ENCODE results near the gene IGF1. TPM values are rescaled to one million over a fixed set of nuclear protein-coding genes. Genes with fewer than 3 reads are reported as not detected.

IGF1 gene
- total and polyA plus RNA-seq, 4 experiments from 2014 or later, result not detected

DNA sequence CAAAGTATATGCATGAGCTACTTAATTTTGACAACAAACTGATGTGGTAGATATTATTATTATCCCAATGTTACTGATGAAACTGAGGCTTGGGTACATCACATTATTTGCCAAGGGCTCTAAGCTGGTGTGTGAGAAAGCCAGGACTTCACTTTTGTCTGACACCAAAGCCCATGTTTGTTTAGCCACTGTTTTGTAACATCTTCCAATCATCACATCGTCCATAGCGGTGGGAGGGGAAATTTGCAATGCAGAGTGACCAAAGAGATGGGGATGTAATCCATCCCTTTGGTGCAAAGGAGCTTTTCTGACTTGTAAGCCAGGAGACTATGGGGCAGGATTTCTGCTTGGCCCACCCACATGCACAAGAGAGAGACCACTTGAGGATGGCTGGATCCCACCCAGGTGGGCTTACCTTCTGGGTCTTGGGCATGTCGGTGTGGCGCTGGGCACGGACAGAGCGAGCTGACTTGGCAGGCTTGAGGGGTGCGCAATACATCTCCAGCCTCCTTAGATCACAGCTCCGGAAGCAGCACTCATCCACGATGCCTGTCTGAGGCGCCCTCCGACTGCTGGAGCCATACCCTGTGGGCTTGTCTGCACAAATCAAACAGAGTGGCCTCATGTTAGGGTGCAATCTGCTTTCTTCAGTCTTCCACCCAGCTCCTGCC, 61.1 kb downstream of the IGF1 start:
- no peak overlapping the region for H3K4me3 Mint-ChIP-seq
- H3K4me3 ChIP-seq (ENCODE audit: low read length in 2 of 2), result no peak overlapping the region
- H3K9me3 ChIP-seq (ENCODE audit: control insufficient read depth in 1 of 2, low read length in 2 of 2), result no peaks in the 10 kb centered on the region

DNA sequence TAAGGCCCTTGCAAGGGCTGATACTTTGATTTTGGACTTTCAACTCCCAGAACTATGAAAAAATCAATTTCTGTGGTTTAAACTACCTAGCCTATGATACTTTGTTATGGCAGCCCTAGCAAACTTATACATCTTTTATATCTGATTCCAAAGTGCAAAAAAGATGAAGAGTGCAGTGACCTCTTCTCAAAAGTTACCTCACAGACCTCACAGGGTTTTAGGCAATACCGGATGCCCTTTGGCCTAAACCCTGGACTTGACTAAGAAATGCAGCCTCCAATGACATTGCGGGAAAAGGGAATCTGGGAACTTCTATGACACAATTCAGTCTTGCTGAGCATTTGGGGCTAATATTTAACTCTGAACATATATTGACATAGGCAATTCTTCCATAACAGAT, 63.3 kb downstream of the IGF1 start:
- no peaks in the 10 kb centered on the region for H3K4me1 ChIP-seq (ENCODE audit: insufficient read depth, low read length)
- H3K27ac Mint-ChIP-seq, result no peak overlapping the region
- H3K9me3 ChIP-seq (ENCODE audit: control insufficient read depth in 1 of 2, low read length in 2 of 2), result no peaks in the 10 kb centered on the region
- no peak overlapping the region for H3K4me3 ChIP-seq (ENCODE audit: low read length in 2 of 2)
- DNase-seq, result no peak
- no peak overlapping the region for H3K27ac ChIP-seq (ENCODE audit: low read depth, low read length)
- POLR2A ChIA-PET (ENCODE audit: partially characterized antibody), result no interaction called here
- H3K36me3 Mint-ChIP-seq, result no peaks in the 10 kb centered on the region
- H3K4me3 Mint-ChIP-seq, result no peak overlapping the region
- H3K36me3 ChIP-seq (ENCODE audit: insufficient read depth, low read length), result no peaks in the 10 kb centered on the region
- intact Hi-C loops (cut with micrococcal nuclease), result no loop called here
- peaks cover 0 to 4% (median under 1%) of the 10 kb centered on the region in 8 donors for H3K9me3 Mint-ChIP-seq
- no peaks in the 10 kb centered on the region for H3K27me3 ChIP-seq (ENCODE audit: insufficient read depth, low read length)
- H3K4me1 Mint-ChIP-seq, result no peaks in the 10 kb centered on the region
- H3K27me3 Mint-ChIP-seq, result peaks cover 0 to 2% of the 10 kb centered on the region in 2 donors
- CTCF ChIA-PET (ENCODE audit: partially characterized antibody), result no interaction called here

More for the DNA sequence above, 61.1 kb downstream of the IGF1 start:
- DNase-seq, result no peak
- Histone ChIP-seq H3K4me1 (ENCODE audit: insufficient read depth, low read length) (no peaks in the 10 kb centered on the region), H3K36me3 (ENCODE audit: insufficient read depth, low read length) (no peaks in the 10 kb centered on the region), H3K27me3 (ENCODE audit: insufficient read depth, low read length) (no peaks in the 10 kb centered on the region), H3K27ac (ENCODE audit: low read depth, low read length) (no peak overlapping the region)
- intact Hi-C loops (cut with micrococcal nuclease), result no loop called here
- Mint-ChIP-seq H3K27me3 (peaks cover 0 to 2% of the 10 kb centered on the region in 2 donors), H3K27ac (no peak overlapping the region), H3K36me3 (no peaks in the 10 kb centered on the region), H3K4me1 (no peaks in the 10 kb centered on the region), H3K9me3 (peaks cover 0 to 3% (median 0%) of the 10 kb centered on the region in 8 donors)
- POLR2A ChIA-PET (ENCODE audit: partially characterized antibody), result no interaction called here
- CTCF ChIA-PET (ENCODE audit: partially characterized antibody), result no interaction called here

DNA sequence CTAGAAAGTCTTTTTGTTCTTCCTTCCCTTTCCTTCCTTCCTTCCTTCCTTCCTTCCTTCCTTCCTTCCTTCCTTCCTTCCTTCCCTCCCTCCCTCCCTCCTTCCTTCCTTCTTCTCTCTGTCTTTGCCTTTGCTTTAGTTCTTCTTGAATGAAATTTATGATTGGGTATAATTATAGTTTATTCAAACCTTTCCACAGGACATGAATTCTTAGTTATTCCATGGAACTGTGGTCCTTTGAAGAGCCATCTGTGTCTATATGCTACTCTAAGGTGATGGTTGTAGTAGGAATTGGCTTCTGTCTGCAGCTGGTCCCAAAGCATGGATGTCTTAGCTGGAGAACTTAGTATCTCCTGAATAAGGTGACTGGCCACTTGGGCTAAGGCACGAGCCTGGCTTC, 64.8 kb downstream of the IGF1 start:
- Histone ChIP-seq H3K36me3 (ENCODE audit: insufficient read depth, low read length) (no peaks in the 10 kb centered on the region), H3K4me3 (ENCODE audit: low read length in 2 of 2) (no peak overlapping the region), H3K27ac (ENCODE audit: low read depth, low read length) (no peak overlapping the region), H3K4me1 (ENCODE audit: insufficient read depth, low read length) (no peaks in the 10 kb centered on the region), H3K27me3 (ENCODE audit: insufficient read depth, low read length) (no peaks in the 10 kb centered on the region), H3K9me3 (ENCODE audit: control insufficient read depth in 1 of 2, low read length in 2 of 2) (no peaks in the 10 kb centered on the region)
- Mint-ChIP-seq H3K9me3 (peaks cover 0 to 4% (median 1%) of the 10 kb centered on the region in 8 donors), H3K27ac (no peak overlapping the region), H3K4me1 (no peaks in the 10 kb centered on the region), H3K27me3 (peaks cover 0 to 2% of the 10 kb centered on the region in 2 donors), H3K36me3 (no peaks in the 10 kb centered on the region), H3K4me3 (no peak overlapping the region)
- no peak for DNase-seq
- POLR2A ChIA-PET (ENCODE audit: partially characterized antibody), result no interaction called here
- intact Hi-C loops (cut with micrococcal nuclease), result no loop called here
- CTCF ChIA-PET (ENCODE audit: partially characterized antibody), result no interaction called here

DNA sequence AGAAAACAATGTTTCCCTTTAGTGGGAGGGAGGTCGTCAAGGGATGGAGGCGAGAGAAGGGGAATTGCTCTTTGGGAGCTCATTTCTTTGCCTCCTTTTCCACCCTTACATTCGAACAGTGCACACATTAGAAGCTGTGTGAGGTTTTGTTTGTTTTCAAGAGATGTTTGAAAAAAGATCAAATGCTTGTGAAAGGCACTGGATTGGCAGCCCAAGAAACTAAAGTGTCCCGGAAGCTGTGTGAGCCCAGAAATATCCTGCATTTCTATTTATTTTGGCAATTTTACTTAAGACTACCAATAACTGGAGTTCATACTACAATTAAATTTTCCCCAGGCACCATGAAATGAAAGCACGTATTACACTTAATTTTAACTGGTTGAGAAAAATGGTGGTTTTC, 67.0 kb downstream of the IGF1 start:
- intact Hi-C loops (cut with micrococcal nuclease), result no loop called here
- Mint-ChIP-seq H3K36me3 (no peaks in the 10 kb centered on the region), H3K4me3 (no peak overlapping the region), H3K4me1 (no peaks in the 10 kb centered on the region), H3K9me3 (peaks cover 0 to 4% (median 1%) of the 10 kb centered on the region in 8 donors), H3K27ac (no peak overlapping the region), H3K27me3 (peaks cover 2% of the 10 kb centered on the region in 2 donors)
- Histone ChIP-seq H3K27ac (ENCODE audit: low read depth, low read length) (no peak overlapping the region), H3K36me3 (ENCODE audit: insufficient read depth, low read length) (no peaks in the 10 kb centered on the region), H3K9me3 (ENCODE audit: control insufficient read depth in 1 of 2, low read length in 2 of 2) (no peaks in the 10 kb centered on the region), H3K4me3 (ENCODE audit: low read length in 2 of 2) (no peak overlapping the region), H3K4me1 (ENCODE audit: insufficient read depth, low read length) (no peaks in the 10 kb centered on the region), H3K27me3 (ENCODE audit: insufficient read depth, low read length) (no peaks in the 10 kb centered on the region)
- ChIA-PET CTCF (ENCODE audit: partially characterized antibody) (interaction anchor here (1.0 kb wide), 1 partner anchor 71 kb away, joined by 3 read pairs; no protein-coding TSS in a partner anchor), POLR2A (ENCODE audit: partially characterized antibody) (no interaction called here)
- DNase-seq, result no peak

DNA sequence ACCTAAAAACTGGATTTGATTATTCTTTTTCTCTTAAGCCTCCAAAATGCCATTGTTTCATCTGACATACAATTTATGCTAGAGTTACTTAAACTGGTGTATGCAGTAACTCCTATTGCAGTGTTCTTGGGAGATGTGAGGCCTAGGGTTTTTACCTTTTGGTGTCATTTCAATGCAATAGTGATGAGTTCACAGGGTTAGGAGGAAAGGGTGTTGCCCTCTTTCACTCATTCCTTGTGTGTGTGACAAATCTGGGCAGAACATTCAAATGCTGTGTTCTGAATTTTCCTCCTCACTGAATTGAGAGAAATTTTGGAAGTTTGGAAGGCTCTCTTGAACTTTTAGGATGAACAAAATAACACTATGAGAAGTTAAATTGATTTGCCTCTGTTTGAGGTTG, 69.9 kb downstream of the IGF1 start:
- no peak overlapping the region for H3K4me3 Mint-ChIP-seq
- intact Hi-C loops (cut with micrococcal nuclease), result no loop called here
- Histone ChIP-seq H3K4me3 (ENCODE audit: low read length in 2 of 2) (no peak overlapping the region), H3K27me3 (ENCODE audit: insufficient read depth, low read length) (no peaks in the 10 kb centered on the region), H3K9me3 (ENCODE audit: control insufficient read depth in 1 of 2, low read length in 2 of 2) (no peaks in the 10 kb centered on the region), H3K27ac (ENCODE audit: low read depth, low read length) (no peak overlapping the region), H3K36me3 (ENCODE audit: insufficient read depth, low read length) (no peaks in the 10 kb centered on the region), H3K4me1 (ENCODE audit: insufficient read depth, low read length) (no peaks in the 10 kb centered on the region)
- H3K9me3 Mint-ChIP-seq, result peaks cover 0 to 4% (median 0%) of the 10 kb centered on the region in 8 donors
- ChIA-PET CTCF (ENCODE audit: partially characterized antibody) (no interaction called here), POLR2A (ENCODE audit: partially characterized antibody) (no interaction called here)
- DNase-seq, result no peak
- no peaks in the 10 kb centered on the region for H3K4me1 Mint-ChIP-seq
- peaks cover 2 to 3% of the 10 kb centered on the region in 2 donors for H3K27me3 Mint-ChIP-seq
- H3K27ac Mint-ChIP-seq, result no peak overlapping the region
- no peaks in the 10 kb centered on the region for H3K36me3 Mint-ChIP-seq

DNA sequence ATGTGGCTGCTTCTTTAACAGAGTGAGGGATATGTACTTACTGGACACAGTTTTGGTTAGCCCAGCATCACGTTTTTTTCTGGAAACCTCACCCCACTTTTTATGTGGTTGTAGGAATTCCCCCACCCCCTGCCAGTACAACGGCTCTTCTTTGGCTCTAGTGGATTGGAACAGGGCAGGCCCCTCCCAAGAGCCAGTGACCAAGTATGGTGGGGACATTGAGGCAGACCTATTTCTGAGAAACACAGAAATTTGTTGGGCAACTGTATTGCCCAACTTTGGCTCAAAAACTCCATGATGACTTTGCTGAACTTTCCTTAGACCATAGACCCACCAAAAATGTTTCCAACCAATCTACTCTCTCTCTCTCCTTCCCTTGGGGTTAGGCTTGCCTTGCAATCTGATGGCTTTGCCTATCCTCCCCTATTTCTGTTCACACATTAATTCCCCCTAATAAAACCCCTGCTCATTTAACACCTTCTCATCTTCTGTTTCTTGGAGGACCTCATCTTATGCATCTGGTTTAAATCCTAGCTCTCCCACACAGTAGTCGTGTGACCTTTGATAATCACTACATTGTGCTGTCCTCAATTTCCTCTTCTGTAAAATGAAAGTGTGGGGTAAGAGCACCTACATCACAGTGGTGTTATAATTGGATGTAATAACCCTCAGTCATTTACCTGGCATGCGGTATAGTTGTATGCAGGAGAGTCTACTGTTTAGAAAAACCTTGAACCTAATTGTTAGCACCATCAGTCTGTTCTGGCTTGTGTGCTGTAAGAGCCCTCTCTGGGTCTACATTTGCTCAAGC, 71.7 kb downstream of the IGF1 start:
- Mint-ChIP-seq H3K9me3 (peaks cover 0 to 2% (median 0%) of the 10 kb centered on the region in 8 donors), H3K4me1 (no peaks in the 10 kb centered on the region), H3K36me3 (no peaks in the 10 kb centered on the region), H3K4me3 (no peak overlapping the region), H3K27ac (no peak overlapping the region), H3K27me3 (peaks cover 2 to 3% of the 10 kb centered on the region in 2 donors)
- Histone ChIP-seq H3K4me3 (ENCODE audit: low read length in 2 of 2) (no peak overlapping the region), H3K36me3 (ENCODE audit: insufficient read depth, low read length) (no peaks in the 10 kb centered on the region), H3K9me3 (ENCODE audit: control insufficient read depth in 1 of 2, low read length in 2 of 2) (no peaks in the 10 kb centered on the region), H3K27me3 (ENCODE audit: insufficient read depth, low read length) (no peaks in the 10 kb centered on the region), H3K27ac (ENCODE audit: low read depth, low read length) (no peak overlapping the region), H3K4me1 (ENCODE audit: insufficient read depth, low read length) (no peaks in the 10 kb centered on the region)
- POLR2A ChIA-PET (ENCODE audit: partially characterized antibody), result no interaction called here
- CTCF ChIA-PET (ENCODE audit: partially characterized antibody), result no interaction called here
- DNase-seq, result no peak
- intact Hi-C loops (cut with micrococcal nuclease), result no loop called here

DNA sequence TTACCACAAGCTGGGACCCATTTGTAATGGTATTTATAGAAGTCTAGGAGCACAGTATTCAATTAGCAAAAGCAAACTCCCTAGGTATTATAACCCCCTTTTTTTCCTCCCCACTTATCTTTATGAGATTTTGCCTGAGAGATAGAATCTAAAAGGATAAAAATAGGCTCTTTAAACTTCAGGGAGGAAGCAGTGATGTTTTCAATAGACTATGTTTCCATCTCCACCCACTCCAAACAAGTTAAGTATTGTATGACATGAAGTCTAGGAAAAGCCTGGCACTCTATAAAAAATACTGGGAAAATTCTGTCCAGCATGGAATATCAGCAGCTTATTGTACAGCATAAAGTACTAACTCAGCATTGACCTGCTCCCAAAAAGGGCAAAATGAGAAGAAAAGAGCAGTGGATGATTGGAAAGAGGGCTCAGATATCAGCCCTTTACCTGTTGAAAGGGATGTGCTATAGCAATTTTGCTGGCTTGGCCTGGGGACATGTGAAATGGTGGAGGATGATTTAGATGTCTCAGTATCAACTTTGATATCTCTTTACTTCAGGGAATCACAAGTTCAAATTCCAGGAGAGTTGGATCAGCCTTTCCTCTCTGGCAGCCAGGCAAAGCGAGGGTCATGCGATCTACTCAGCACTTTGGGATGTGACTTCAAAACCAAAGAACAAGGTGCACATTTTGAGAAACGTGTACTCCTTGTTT, 72.4 kb downstream of the IGF1 start:
- Histone ChIP-seq H3K36me3 (ENCODE audit: insufficient read depth, low read length) (no peaks in the 10 kb centered on the region), H3K4me3 (ENCODE audit: low read length in 2 of 2) (no peak overlapping the region), H3K27me3 (ENCODE audit: insufficient read depth, low read length) (no peaks in the 10 kb centered on the region), H3K9me3 (ENCODE audit: control insufficient read depth in 1 of 2, low read length in 2 of 2) (no peaks in the 10 kb centered on the region), H3K4me1 (ENCODE audit: insufficient read depth, low read length) (no peaks in the 10 kb centered on the region), H3K27ac (ENCODE audit: low read depth, low read length) (no peak overlapping the region)
- no peak overlapping the region for H3K4me3 Mint-ChIP-seq
- CTCF ChIA-PET (ENCODE audit: partially characterized antibody), result no interaction called here
- H3K9me3 Mint-ChIP-seq, result peaks cover 0 to 2% (median 0%) of the 10 kb centered on the region in 8 donors
- peaks cover 2 to 3% of the 10 kb centered on the region in 2 donors for H3K27me3 Mint-ChIP-seq
- no peaks in the 10 kb centered on the region for H3K4me1 Mint-ChIP-seq
- H3K36me3 Mint-ChIP-seq, result no peaks in the 10 kb centered on the region
- intact Hi-C loops (cut with micrococcal nuclease), result no loop called here
- no peak overlapping the region for H3K27ac Mint-ChIP-seq
- no peak for DNase-seq
- POLR2A ChIA-PET (ENCODE audit: partially characterized antibody), result no interaction called here
